Sigmoid colon (tissue), 7 donors: ENCODE results near the gene PILRA. TPM values are rescaled to one million over a fixed set of nuclear protein-coding genes. Genes with fewer than 3 reads are reported as not detected.
A peak's percentile ranks its signal among the peaks of the same experiment; 100 is the strongest.

ENCODE experiments used
- DNase-seq: peaks from one replicate; pipeline ENCODE4 v3.0.0-alpha.2; 2019
- H3K27ac ChIP-seq, 4 donors: fragments of 200-600 bp; sonication (generic); one replicate each; pipeline ENCODE4 v1.5.1; 2016 to 2019; ENCODE audit warnings: mild to moderate bottlenecking in 1 of 4
- H3K27me3 ChIP-seq, 3 donors: fragments of 200-600 bp; sonication (generic); one replicate each; pipeline ENCODE4 v1.5.1; 2019; ENCODE audit warnings: mild to moderate bottlenecking in 1 of 3
- H3K36me3 ChIP-seq, 4 donors: fragments of 200-600 bp; sonication (generic); one replicate each; pipeline ENCODE4 v1.5.1; 2016 to 2019
- H3K4me1 ChIP-seq, 4 donors: fragments of 200-600 bp; sonication (generic); one replicate each; pipeline ENCODE4 v1.5.1; 2017 to 2019
- H3K4me3 ChIP-seq, 4 donors: fragments of 200-600 bp; sonication (generic); one replicate each; pipeline ENCODE4 v1.5.1; 2017 to 2019; ENCODE audit warnings: mild to moderate bottlenecking in 2 of 4, moderate library complexity in 1 of 4
- H3K9me3 ChIP-seq, 4 donors: fragments of 200-600 bp in 3 of 4; sonication (generic) in 3 of 4; one replicate each; pipeline versions ENCODE4 v1.5.1 to v1.6.1; 2013 to 2019
- EP300 ChIP-seq, 4 donors: sonication (generic); formaldehyde crosslinking; IDR thresholded peaks; one replicate each; pipeline ENCODE4 v1.6.1; 2017; ENCODE audit warnings: antibody characterized with exemption in 4 of 4
- POLR2A ChIP-seq, 2 donors: fragments of 450-650 bp; IDR thresholded peaks; one replicate each; pipeline ENCODE4 v1.6.1; 2016; ENCODE audit warnings: antibody characterized with exemption in 2 of 2, mild to moderate bottlenecking in 2 of 2, moderate library complexity in 2 of 2
- POLR2AphosphoS5 ChIP-seq, 4 donors: sonication (generic); formaldehyde crosslinking; IDR thresholded peaks; one replicate each; pipeline ENCODE4 v1.6.1; 2017; ENCODE audit warnings: antibody characterized with exemption in 4 of 4
- WGBS, 2 donors: extraction: QIAGEN DNeasy Blood & Tissue Kit; methylation state at CpG; one replicate each; pipeline ENCODE4 v1.1.7; 2013; 5-methylcytosine and 5-hydroxymethylcytosine counted together
- intact Hi-C: fragments of 100-400 bp; cut with DNase I; formaldehyde crosslinking; loops from one replicate; pipeline ENCODE4 v1.15.1; 2023
- polyA plus RNA-seq, 3 donors: library from polyadenylated mRNA; stranded (reverse); fragments of 200-250 nt; gene quantifications; one replicate each; pipeline ENCODE4 v1.2.3, GENCODE V29; 2013
- total RNA-seq, 4 donors: library from RNA; depleted of rRNA; stranded (reverse); fragments of >200 nt; gene quantifications; one replicate each; pipeline ENCODE4 v1.1.0, GENCODE V29; 2016
- TF ChIP-seq, protein P1 (sequence below), 4 experiments: fragments of 450-650 bp in 3 of 4; fragments of 200-600 bp in 1 of 4; IDR thresholded peaks; one replicate each; pipeline ENCODE4 v1.5.1; 2016 to 2019; ENCODE audit warnings: antibody characterized with exemption in 4 of 4, mild to moderate bottlenecking in 3 of 4, moderate library complexity in 2 of 4
- donor health status: healthy with polysubstance abuse.
- donor health status: Bipolar disorder and iron deficiency.
- donor health status: healthy.

Gene PILRA
- total and polyA plus RNA-seq, 7 donors: 5.0 to 10.0 (median 5.8) TPM

DNA sequence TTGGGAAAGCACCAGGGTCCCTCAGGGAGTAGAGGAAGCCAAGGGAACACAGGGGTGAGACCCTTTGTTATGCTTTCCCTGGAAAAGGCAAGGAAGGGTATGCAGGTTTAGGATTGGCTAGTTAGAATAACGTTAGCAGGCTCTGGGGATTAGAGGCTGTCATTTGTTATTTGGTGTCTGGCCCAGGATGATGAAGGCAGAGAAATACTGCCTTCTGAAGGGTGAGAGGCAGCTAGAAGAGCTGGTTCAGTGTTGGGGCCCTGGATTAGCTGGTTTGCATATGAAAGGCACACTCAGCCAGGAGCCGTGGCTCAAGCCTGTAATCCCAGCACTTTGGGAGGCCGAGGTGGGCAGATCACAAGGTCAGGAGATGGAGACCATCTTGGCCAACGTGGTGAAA, 3.0 kb upstream of the PILRA start:
- H3K27me3 ChIP-seq: no peaks in the 10 kb centered on the region
- 54 to 70% methylated on average over 4 of the region's 4 CpGs for WGBS, 2 donors
- no peak overlapping the region for H3K4me3 ChIP-seq
- no peak for DNase-seq
- peaks cover 0 to 15% (median 0%) of the 10 kb centered on the region in 4 donors for H3K36me3 ChIP-seq
- intact Hi-C loops: no loop called here
- peak overlapping the region in 2 of 4 donors; percentile 17 to 50 for H3K27ac ChIP-seq
- peaks cover 0 to 14% (median 4%) of the 10 kb centered on the region in 4 donors for H3K4me1 ChIP-seq
- TF ChIP-seq EP300 (IDR thresholded peaks at IDR 0.05) (no peak), POLR2A (IDR thresholded peaks at IDR 0.05) (no peak), POLR2AphosphoS5 (IDR thresholded peaks at IDR 0.05) (peak in 1 of 4 donors; percentile 35)
- TF ChIP-seq, protein P1, sequence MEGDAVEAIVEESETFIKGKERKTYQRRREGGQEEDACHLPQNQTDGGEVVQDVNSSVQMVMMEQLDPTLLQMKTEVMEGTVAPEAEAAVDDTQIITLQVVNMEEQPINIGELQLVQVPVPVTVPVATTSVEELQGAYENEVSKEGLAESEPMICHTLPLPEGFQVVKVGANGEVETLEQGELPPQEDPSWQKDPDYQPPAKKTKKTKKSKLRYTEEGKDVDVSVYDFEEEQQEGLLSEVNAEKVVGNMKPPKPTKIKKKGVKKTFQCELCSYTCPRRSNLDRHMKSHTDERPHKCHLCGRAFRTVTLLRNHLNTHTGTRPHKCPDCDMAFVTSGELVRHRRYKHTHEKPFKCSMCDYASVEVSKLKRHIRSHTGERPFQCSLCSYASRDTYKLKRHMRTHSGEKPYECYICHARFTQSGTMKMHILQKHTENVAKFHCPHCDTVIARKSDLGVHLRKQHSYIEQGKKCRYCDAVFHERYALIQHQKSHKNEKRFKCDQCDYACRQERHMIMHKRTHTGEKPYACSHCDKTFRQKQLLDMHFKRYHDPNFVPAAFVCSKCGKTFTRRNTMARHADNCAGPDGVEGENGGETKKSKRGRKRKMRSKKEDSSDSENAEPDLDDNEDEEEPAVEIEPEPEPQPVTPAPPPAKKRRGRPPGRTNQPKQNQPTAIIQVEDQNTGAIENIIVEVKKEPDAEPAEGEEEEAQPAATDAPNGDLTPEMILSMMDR (IDR thresholded peaks at IDR 0.05): no peak
- no peaks in the 10 kb centered on the region for H3K9me3 ChIP-seq

DNA sequence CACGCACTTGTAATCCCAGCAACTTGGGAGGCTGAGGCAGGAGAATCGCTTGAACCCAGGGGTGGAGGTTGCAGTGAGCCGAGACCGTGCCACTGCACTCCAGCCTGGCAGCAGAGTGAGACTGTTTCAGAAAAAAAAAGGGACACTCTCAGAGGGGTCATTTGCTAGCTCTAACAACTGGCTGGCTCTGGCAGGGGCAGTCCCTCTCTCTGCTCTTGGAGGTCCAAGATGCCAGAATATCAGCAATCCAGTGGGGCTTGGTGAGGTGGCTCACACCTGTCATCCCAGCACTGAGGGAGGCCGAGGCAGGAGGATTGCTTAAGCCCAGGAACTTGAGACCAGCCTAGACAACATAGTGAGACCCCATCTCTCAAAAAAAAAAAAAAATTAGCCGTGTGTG, 2.5 kb upstream of the PILRA start:
- Histone ChIP-seq H3K4me3 (no peak overlapping the region), H3K27me3 (no peaks in the 10 kb centered on the region), H3K4me1 (peaks cover 0 to 14% (median 4%) of the 10 kb centered on the region in 4 donors), H3K9me3 (no peaks in the 10 kb centered on the region), H3K36me3 (peaks cover 0 to 15% (median 0%) of the 10 kb centered on the region in 4 donors), H3K27ac (no peak overlapping the region)
- no peak for DNase-seq
- TF ChIP-seq POLR2AphosphoS5 (IDR thresholded peaks at IDR 0.05): no peak
- TF ChIP-seq EP300 (IDR thresholded peaks at IDR 0.05): no peak
- no peak for TF ChIP-seq POLR2A (IDR thresholded peaks at IDR 0.05)
- TF ChIP-seq, protein P1 (IDR thresholded peaks at IDR 0.05): no peak
- WGBS, 2 donors: 74 to 94% methylated on average over 6 of the region's 6 CpGs
- intact Hi-C loops: no loop called here

DNA sequence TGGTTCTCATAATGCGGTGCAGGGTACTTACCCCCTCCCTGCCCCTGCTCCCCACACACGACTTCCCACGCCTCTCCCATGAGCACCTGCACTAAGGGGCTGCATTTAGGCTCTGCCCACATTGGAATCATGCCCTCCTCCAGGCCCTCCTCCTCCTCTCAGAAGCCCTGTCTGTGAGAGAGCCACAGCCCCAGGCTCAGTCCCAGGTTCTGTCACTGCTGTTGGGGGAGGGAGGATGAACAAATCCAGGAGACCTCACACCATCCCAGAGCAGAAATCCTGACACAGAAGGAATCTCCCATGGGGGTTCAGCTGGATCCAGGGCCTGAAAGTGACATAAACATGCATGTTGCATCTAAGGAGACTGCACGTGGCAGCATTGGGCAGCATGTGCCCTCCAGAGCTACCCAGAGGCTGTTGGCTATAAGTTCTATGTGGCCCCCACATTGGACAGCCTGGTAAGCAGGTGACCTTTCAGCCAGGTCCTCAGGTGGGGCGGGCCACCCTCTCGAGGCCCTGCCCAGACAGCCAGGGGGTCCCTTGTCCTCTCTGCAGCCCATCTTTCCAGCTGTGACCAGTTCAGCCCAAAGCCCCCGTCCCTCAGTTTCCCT, 1.6 kb upstream of the PILRA start:
- Histone ChIP-seq H3K9me3 (no peaks in the 10 kb centered on the region), H3K27ac (peak overlapping the region in 1 of 4 donors; percentile 12), H3K36me3 (peaks cover 0 to 15% (median 0%) of the 10 kb centered on the region in 4 donors), H3K4me3 (no peak overlapping the region), H3K4me1 (peaks cover 0 to 14% (median 4%) of the 10 kb centered on the region in 4 donors), H3K27me3 (no peaks in the 10 kb centered on the region)
- intact Hi-C loops: no loop called here
- DNase-seq: no peak
- TF ChIP-seq POLR2AphosphoS5 (IDR thresholded peaks at IDR 0.05) (no peak), POLR2A (IDR thresholded peaks at IDR 0.05) (no peak), EP300 (IDR thresholded peaks at IDR 0.05) (no peak)
- TF ChIP-seq, protein P1 (IDR thresholded peaks at IDR 0.05): no peak
- WGBS, 2 donors: 72 to 80% methylated on average over 7 of the region's 7 CpGs

DNA sequence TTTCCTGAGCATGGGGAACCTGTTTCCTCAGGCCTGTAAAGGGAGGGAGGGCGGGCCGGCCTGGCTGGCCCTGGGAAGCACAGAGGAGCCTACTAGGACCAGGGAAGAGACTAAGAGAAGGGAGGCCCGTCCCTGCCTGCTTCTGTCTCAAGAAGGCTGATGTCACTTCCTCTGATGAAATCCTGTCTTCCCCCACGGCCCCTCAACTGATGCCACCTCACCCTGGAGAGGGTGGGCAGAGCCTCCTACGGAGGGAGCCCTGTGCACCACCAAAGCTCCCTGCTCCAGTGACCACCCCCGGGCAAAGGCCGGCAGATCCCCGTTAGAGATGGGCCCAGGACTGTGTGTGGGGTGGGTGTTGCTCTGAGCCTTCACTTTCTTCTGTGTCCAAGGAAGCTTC, 1.0 kb upstream of the PILRA start:
- TF ChIP-seq POLR2AphosphoS5 (IDR thresholded peaks at IDR 0.05) (peak in 1 of 4 donors; percentile 12), POLR2A (IDR thresholded peaks at IDR 0.05) (no peak), EP300 (IDR thresholded peaks at IDR 0.05) (no peak)
- TF ChIP-seq, protein P1 (IDR thresholded peaks at IDR 0.05): no peak
- no peaks in the 10 kb centered on the region for H3K9me3 ChIP-seq
- no peak for DNase-seq
- H3K4me1 ChIP-seq: peaks cover 0 to 14% (median 4%) of the 10 kb centered on the region in 4 donors
- H3K36me3 ChIP-seq: peaks cover 0 to 12% (median 0%) of the 10 kb centered on the region in 4 donors
- intact Hi-C loops: no loop called here
- 41 to 51% methylated on average over 8 of the region's 8 CpGs for WGBS, 2 donors
- H3K27me3 ChIP-seq: no peaks in the 10 kb centered on the region
- no peak overlapping the region for H3K4me3 ChIP-seq
- H3K27ac ChIP-seq: peak overlapping the region in 3 of 4 donors; percentile 17 to 50 (median 42)
